ENCODE measurements around the gene PIK3C2G.

PIK3C2G gene

DNA sequence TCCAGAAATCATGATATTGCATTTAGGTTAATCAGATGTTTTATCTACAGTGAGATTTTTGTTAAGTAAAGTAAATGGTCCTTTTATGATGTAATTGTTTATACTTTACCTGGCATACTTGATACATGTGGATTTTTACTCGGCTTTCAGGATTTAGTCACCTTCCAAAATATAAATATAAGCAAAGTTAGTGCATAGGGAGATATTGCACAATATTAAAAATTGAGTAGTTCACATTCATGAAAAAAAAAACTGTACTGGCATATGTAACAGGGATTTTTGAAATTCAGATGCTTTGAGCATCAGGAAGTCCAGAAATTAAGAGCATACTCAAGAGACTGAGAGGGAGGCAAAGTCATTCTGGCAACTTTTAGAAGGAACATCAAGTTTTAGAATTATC, 303.0 kb downstream of the PIK3C2G start:
- Histone ChIP-seq H4K91ac (ENCODE audit: low read depth, low read length) (no peak overlapping the region), H3K23ac (ENCODE audit: low read length) (no peak overlapping the region), H4K8ac (ENCODE audit: low read depth, low read length) (no peak overlapping the region), H2BK120ac (ENCODE audit: insufficient read depth, low read length, poor library complexity) (no peak overlapping the region), H3K4ac (ENCODE audit: low read depth, low read length) (no peak overlapping the region), H3K18ac (ENCODE audit: low read length) (no peak overlapping the region), H3K79me2 (ENCODE audit: control insufficient read depth, insufficient read depth, low read length, poor library complexity) (no peaks in the 10 kb centered on the region), H3K36me3 (ENCODE audit: control insufficient read depth in 1 of 2, insufficient read depth in 2 of 2, low read length in 2 of 2) (no peaks in the 10 kb centered on the region), H3K9ac (ENCODE audit: low read length) (no peak overlapping the region), H2BK5ac (ENCODE audit: low read depth, low read length, poor library complexity) (no peak overlapping the region), H2AFZ (ENCODE audit: insufficient read depth, low read length, poor library complexity) (no peak overlapping the region), H3K4me2 (ENCODE audit: low read length) (no peak overlapping the region), H3K79me1 (ENCODE audit: low read length) (no peaks in the 10 kb centered on the region), H3K4me1 (ENCODE audit: control insufficient read depth in 1 of 2, insufficient read depth in 2 of 2, low read length in 2 of 2) (no peaks in the 10 kb centered on the region), H2BK12ac (ENCODE audit: low read length) (no peak overlapping the region), H3K27me3 (ENCODE audit: insufficient read depth, low read length) (no peaks in the 10 kb centered on the region), H3K14ac (ENCODE audit: low read length) (no peak overlapping the region), H3K4me3 (ENCODE audit: low read depth, low read length) (no peak overlapping the region), H2AK5ac (ENCODE audit: low read length) (no peak overlapping the region), H4K12ac (ENCODE audit: low read depth, low read length) (no peak overlapping the region), H3K9me3 (ENCODE audit: insufficient read depth, low read depth, low read length) (no peaks in the 10 kb centered on the region), H3K27ac (ENCODE audit: low read depth, low read length) (no peak overlapping the region)
- WGBS (ENCODE audit: extremely low coverage, insufficient coverage, insufficient read length): no CpG with 5 or more reads among the region's 1 CpG
- no peak for DNase-seq

DNA sequence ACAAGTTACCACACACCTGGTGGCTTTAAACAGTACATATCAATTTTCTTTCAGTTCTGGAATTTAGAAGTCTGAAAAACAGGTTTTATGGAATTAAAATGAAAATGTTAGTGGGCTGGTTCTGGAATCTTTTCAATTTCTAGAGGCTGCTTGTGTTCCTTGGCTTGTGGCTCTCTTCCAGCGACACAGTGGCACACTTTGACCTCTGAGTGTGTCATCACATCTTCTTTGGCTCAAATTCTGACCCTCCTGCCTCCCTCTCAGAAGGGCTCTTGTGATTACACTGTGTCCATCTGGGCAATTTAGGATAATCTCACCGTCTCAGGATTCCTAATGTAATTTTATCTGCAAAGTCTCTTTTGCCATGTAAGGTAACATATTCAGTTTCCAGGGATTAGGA, 306.5 kb downstream of the PIK3C2G start:
- no peak overlapping the region for H3K18ac ChIP-seq (ENCODE audit: low read length)
- H3K4me3 ChIP-seq (ENCODE audit: low read depth, low read length): no peak overlapping the region
- H2BK5ac ChIP-seq (ENCODE audit: low read depth, low read length, poor library complexity): no peak overlapping the region
- no peak overlapping the region for H2BK12ac ChIP-seq (ENCODE audit: low read length)
- H3K79me1 ChIP-seq (ENCODE audit: low read length): no peaks in the 10 kb centered on the region
- H3K79me2 ChIP-seq (ENCODE audit: control insufficient read depth, insufficient read depth, low read length, poor library complexity): no peaks in the 10 kb centered on the region
- H4K8ac ChIP-seq (ENCODE audit: low read depth, low read length): no peak overlapping the region
- no peaks in the 10 kb centered on the region for H3K27me3 ChIP-seq (ENCODE audit: insufficient read depth, low read length)
- no peak overlapping the region for H3K23ac ChIP-seq (ENCODE audit: low read length)
- H4K12ac ChIP-seq (ENCODE audit: low read depth, low read length): no peak overlapping the region
- no peaks in the 10 kb centered on the region for H3K4me1 ChIP-seq (ENCODE audit: control insufficient read depth in 1 of 2, insufficient read depth in 2 of 2, low read length in 2 of 2)
- WGBS (ENCODE audit: extremely low coverage, insufficient coverage, insufficient read length): no CpG with 5 or more reads among the region's 2 CpGs
- no peaks in the 10 kb centered on the region for H3K9me3 ChIP-seq (ENCODE audit: insufficient read depth, low read depth, low read length)
- H4K91ac ChIP-seq (ENCODE audit: low read depth, low read length): no peak overlapping the region
- peak in 1 of 2 donors; percentile 63 for DNase-seq
- no peak overlapping the region for H3K4ac ChIP-seq (ENCODE audit: low read depth, low read length)
- H3K27ac ChIP-seq (ENCODE audit: low read depth, low read length): no peak overlapping the region
- H3K14ac ChIP-seq (ENCODE audit: low read length): no peak overlapping the region
- no peak overlapping the region for H2AK5ac ChIP-seq (ENCODE audit: low read length)
- H2BK120ac ChIP-seq (ENCODE audit: insufficient read depth, low read length, poor library complexity): no peak overlapping the region
- H3K4me2 ChIP-seq (ENCODE audit: low read length): no peak overlapping the region
- no peak overlapping the region for H2AFZ ChIP-seq (ENCODE audit: insufficient read depth, low read length, poor library complexity)
- H3K9ac ChIP-seq (ENCODE audit: low read length): no peak overlapping the region
- no peaks in the 10 kb centered on the region for H3K36me3 ChIP-seq (ENCODE audit: control insufficient read depth in 1 of 2, insufficient read depth in 2 of 2, low read length in 2 of 2)

DNA sequence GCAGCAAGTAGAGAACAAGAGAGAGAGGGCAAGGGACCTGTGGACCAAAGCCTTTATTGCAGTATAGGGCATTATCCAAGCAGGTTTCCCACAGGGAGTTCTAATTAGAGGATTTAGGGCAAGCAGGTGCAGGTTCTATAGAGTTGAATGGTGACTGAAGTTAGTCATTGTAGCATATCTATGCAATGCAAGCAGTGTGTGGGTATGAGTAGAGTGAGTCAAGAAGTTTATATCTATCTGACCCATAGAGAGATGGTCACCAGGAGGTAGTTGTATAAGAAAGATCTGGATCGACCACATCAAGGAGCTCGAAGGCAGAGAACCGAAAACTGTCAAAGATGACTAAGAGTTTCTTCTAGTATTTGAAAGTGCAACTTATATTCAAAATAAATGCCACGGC, 309.2 kb downstream of the PIK3C2G start:
- H2AFZ ChIP-seq (ENCODE audit: insufficient read depth, low read length, poor library complexity): no peak overlapping the region
- H3K9me3 ChIP-seq (ENCODE audit: insufficient read depth, low read depth, low read length): no peaks in the 10 kb centered on the region
- WGBS (ENCODE audit: extremely low coverage, insufficient coverage, insufficient read length): no CpG with 5 or more reads among the region's 4 CpGs
- H3K79me2 ChIP-seq (ENCODE audit: control insufficient read depth, insufficient read depth, low read length, poor library complexity): no peaks in the 10 kb centered on the region
- no peak overlapping the region for H3K14ac ChIP-seq (ENCODE audit: low read length)
- H3K4me3 ChIP-seq (ENCODE audit: low read depth, low read length): no peak overlapping the region
- H2BK120ac ChIP-seq (ENCODE audit: insufficient read depth, low read length, poor library complexity): no peak overlapping the region
- no peaks in the 10 kb centered on the region for H3K79me1 ChIP-seq (ENCODE audit: low read length)
- no peak overlapping the region for H4K8ac ChIP-seq (ENCODE audit: low read depth, low read length)
- no peak overlapping the region for H3K23ac ChIP-seq (ENCODE audit: low read length)
- no peak overlapping the region for H3K27ac ChIP-seq (ENCODE audit: low read depth, low read length)
- no peak overlapping the region for H3K18ac ChIP-seq (ENCODE audit: low read length)
- no peak for DNase-seq
- H2AK5ac ChIP-seq (ENCODE audit: low read length): no peak overlapping the region
- H3K27me3 ChIP-seq (ENCODE audit: insufficient read depth, low read length): no peaks in the 10 kb centered on the region
- no peak overlapping the region for H2BK12ac ChIP-seq (ENCODE audit: low read length)
- H3K4me1 ChIP-seq (ENCODE audit: control insufficient read depth in 1 of 2, insufficient read depth in 2 of 2, low read length in 2 of 2): no peaks in the 10 kb centered on the region
- H4K12ac ChIP-seq (ENCODE audit: low read depth, low read length): no peak overlapping the region
- H2BK5ac ChIP-seq (ENCODE audit: low read depth, low read length, poor library complexity): no peak overlapping the region
- H3K4me2 ChIP-seq (ENCODE audit: low read length): no peak overlapping the region
- H3K36me3 ChIP-seq (ENCODE audit: control insufficient read depth in 1 of 2, insufficient read depth in 2 of 2, low read length in 2 of 2): no peaks in the 10 kb centered on the region
- no peak overlapping the region for H3K9ac ChIP-seq (ENCODE audit: low read length)
- H3K4ac ChIP-seq (ENCODE audit: low read depth, low read length): no peak overlapping the region
- H4K91ac ChIP-seq (ENCODE audit: low read depth, low read length): no peak overlapping the region

DNA sequence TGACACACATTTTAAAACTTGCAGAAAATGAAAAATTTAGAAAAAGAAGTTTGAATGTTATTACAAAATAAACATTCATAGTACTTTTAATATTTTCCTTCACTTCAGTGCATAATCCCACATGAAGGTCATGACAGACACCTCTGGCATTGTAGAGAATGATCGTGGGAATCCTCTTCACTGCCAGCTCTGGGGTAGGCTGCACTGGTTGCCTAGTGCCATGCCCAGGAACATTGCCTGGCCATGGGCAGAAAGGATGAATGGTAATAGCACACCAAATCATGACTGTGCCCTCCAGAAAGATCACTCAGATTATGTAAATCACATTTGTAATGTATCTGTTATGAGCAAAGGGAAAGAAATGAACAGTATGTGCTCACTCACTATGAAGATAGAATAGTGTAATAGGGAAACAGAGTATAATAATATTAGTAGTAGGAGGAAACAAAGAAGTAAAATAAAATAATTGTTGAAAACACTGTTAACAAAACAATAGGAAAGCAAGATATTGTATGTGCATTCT, 314.8 kb downstream of the PIK3C2G start:
- WGBS (ENCODE audit: extremely low coverage, insufficient coverage, insufficient read length): no CpG with 5 or more reads among the region's 1 CpG
- no peaks in the 10 kb centered on the region for H3K36me3 ChIP-seq (ENCODE audit: control insufficient read depth in 1 of 2, insufficient read depth in 2 of 2, low read length in 2 of 2)
- no peak overlapping the region for H3K23ac ChIP-seq (ENCODE audit: low read length)
- H3K27me3 ChIP-seq (ENCODE audit: insufficient read depth, low read length): no peaks in the 10 kb centered on the region
- no peak overlapping the region for H3K27ac ChIP-seq (ENCODE audit: low read depth, low read length)
- no peak overlapping the region for H2BK12ac ChIP-seq (ENCODE audit: low read length)
- H4K91ac ChIP-seq (ENCODE audit: low read depth, low read length): no peak overlapping the region
- H4K12ac ChIP-seq (ENCODE audit: low read depth, low read length): no peak overlapping the region
- no peak overlapping the region for H2BK120ac ChIP-seq (ENCODE audit: insufficient read depth, low read length, poor library complexity)
- no peaks in the 10 kb centered on the region for H3K79me1 ChIP-seq (ENCODE audit: low read length)
- no peak overlapping the region for H4K8ac ChIP-seq (ENCODE audit: low read depth, low read length)
- H3K9me3 ChIP-seq (ENCODE audit: insufficient read depth, low read depth, low read length): no peaks in the 10 kb centered on the region
- no peak overlapping the region for H3K4me3 ChIP-seq (ENCODE audit: low read depth, low read length)
- H3K4ac ChIP-seq (ENCODE audit: low read depth, low read length): no peak overlapping the region
- H2AFZ ChIP-seq (ENCODE audit: insufficient read depth, low read length, poor library complexity): no peak overlapping the region
- no peak overlapping the region for H2BK5ac ChIP-seq (ENCODE audit: low read depth, low read length, poor library complexity)
- no peak overlapping the region for H3K18ac ChIP-seq (ENCODE audit: low read length)
- H3K14ac ChIP-seq (ENCODE audit: low read length): no peak overlapping the region
- H3K9ac ChIP-seq (ENCODE audit: low read length): no peak overlapping the region
- peak in 1 of 2 donors; percentile 24 for DNase-seq
- no peak overlapping the region for H2AK5ac ChIP-seq (ENCODE audit: low read length)
- H3K4me1 ChIP-seq (ENCODE audit: control insufficient read depth in 1 of 2, insufficient read depth in 2 of 2, low read length in 2 of 2): no peaks in the 10 kb centered on the region
- no peaks in the 10 kb centered on the region for H3K79me2 ChIP-seq (ENCODE audit: control insufficient read depth, insufficient read depth, low read length, poor library complexity)
- H3K4me2 ChIP-seq (ENCODE audit: low read length): no peak overlapping the region
